Kidney (tissue), 14 donors: Measurements from ENCODE around the gene LYRM2. TPM values are rescaled to one million over a fixed set of nuclear protein-coding genes. Genes with fewer than 3 reads are reported as not detected.

Source experiments
- DNase-seq, 5 donors: peaks; one replicate each; pipeline ENCODE4 v3.0.0-alpha.2; 2013 to 2020
- FAIRE-seq: peaks from 2 replicates; lab custom pipeline; 2012; peaks lifted over from hg19 to GRCh38; lab: Jason Lieb, UNC
- H3K27ac ChIP-seq, 2 donors: one replicate each; pipeline ENCODE4 v1.7.0; 2013; ENCODE audit warnings: low read depth in 2 of 2, low read length in 2 of 2, inconsistent platforms in 1 of 2
- H3K27me3 ChIP-seq: one replicate; pipeline ENCODE4 v1.7.1; 2013; ENCODE audit warnings: low read length, inconsistent platforms; ENCODE audit not compliant: control insufficient read depth, insufficient read depth
- H3K36me3 ChIP-seq, 3 donors: one replicate each; pipeline versions ENCODE4 v1.7.0 to v1.7.1; 2013; ENCODE audit warnings: low read length in 3 of 3, control low read depth in 1 of 3, inconsistent platforms in 1 of 3; ENCODE audit not compliant: insufficient read depth in 3 of 3, control insufficient read depth in 2 of 3
- H3K4me1 ChIP-seq, 3 donors: one replicate each; pipeline versions ENCODE4 v1.7.0 to v1.7.1; 2013; ENCODE audit warnings: low read length in 3 of 3, inconsistent platforms in 1 of 3, low read depth in 1 of 3; ENCODE audit not compliant: control insufficient read depth in 2 of 3, insufficient read depth in 2 of 3
- H3K4me3 ChIP-seq, 3 donors: one replicate each; pipeline versions ENCODE4 v1.7.0 to v1.8.1; 2013; ENCODE audit warnings: low read length in 3 of 3, control low read depth in 1 of 3, inconsistent platforms in 1 of 3
- H3K9ac ChIP-seq, 3 donors: one replicate each; pipeline versions ENCODE4 v1.7.0 to v1.7.1; 2013; ENCODE audit warnings: low read length in 3 of 3, control low read depth in 1 of 3, inconsistent platforms in 1 of 3
- H3K9me3 ChIP-seq, 3 donors: one replicate each; pipeline versions ENCODE4 v1.7.0 to v1.7.1; 2013; ENCODE audit warnings: low read length in 3 of 3, control low read depth in 1 of 3, inconsistent platforms in 1 of 3; ENCODE audit not compliant: control insufficient read depth in 2 of 3, insufficient read depth in 1 of 3
- intact Hi-C: fragments of 100-400 bp; cut with DNase I; formaldehyde crosslinking; loops from one replicate; pipeline ENCODE4 v1.11.1; 2022
- polyA plus RNA-seq: library from polyadenylated mRNA; stranded (reverse); fragments of 350-450 nt; fragmentation: Illumina TruSeq; extraction: RNeasy Lipid Tissue Mini Kit (QIAGEN cat#74804); gene quantifications from one replicate; pipeline ENCODE4 v1.2.3, GENCODE V29; 2014; ENCODE audit warnings: low read depth, low replicate concordance; ENCODE audit not compliant: insufficient read depth
- total RNA-seq: library from RNA; stranded (reverse); fragmentation: NEBNext Ultra II Directional; extraction: Animal tissue kit (Norgen Biotek cat#: 25700); gene quantifications from one replicate; pipeline ENCODE4 v1.2.1, GENCODE V29; 2021
- TF ChIP-seq, protein P1 (sequence below): IDR thresholded peaks from 3 replicates; pipeline ENCODE4 v1.5.1; 2012; ENCODE audit warnings: mild to moderate bottlenecking, moderate library complexity, borderline replicate concordance; ENCODE audit not compliant: insufficient read depth; ENCODE audit errors: extremely low read depth
- donor health status: control.
- donor health status: control.
- donor health status: control.
- donor health status: control.
- donor health status: control.
- donor health status: DM: yes; HTN: yes; CAD: no.
- donor health status: Normal renal cell carcinoma (clear cell type).

LYRM2 gene
- total and polyA plus RNA-seq, 2 donors from 2014 or later = 22.6 to 42.8 TPM

DNA sequence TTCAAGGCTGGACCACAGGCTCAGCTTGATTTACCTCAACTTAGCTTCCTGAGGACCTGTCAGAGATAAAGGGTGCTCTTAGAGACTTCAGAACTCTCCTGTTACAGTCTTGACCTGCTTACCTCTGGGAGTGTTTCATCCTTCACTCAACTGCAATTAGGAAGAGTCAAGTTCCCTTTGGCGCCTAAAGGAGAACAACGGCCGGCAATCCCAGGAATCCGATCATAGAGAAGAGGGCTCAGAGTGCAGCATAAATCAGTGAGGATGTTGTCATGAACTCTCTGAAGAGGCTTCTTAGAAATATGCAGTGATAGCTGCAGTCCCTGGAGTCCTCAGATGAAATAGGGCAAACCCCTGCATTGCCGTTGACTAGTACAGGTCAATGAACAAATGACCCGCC, 36.4 kb downstream of the LYRM2 start:
- no peaks in the 10 kb centered on the region for H3K4me1 ChIP-seq
- no peaks in the 10 kb centered on the region for H3K27me3 ChIP-seq
- H3K4me3 ChIP-seq = no peak overlapping the region
- no peak overlapping the region for H3K27ac ChIP-seq
- TF ChIP-seq, protein P1, sequence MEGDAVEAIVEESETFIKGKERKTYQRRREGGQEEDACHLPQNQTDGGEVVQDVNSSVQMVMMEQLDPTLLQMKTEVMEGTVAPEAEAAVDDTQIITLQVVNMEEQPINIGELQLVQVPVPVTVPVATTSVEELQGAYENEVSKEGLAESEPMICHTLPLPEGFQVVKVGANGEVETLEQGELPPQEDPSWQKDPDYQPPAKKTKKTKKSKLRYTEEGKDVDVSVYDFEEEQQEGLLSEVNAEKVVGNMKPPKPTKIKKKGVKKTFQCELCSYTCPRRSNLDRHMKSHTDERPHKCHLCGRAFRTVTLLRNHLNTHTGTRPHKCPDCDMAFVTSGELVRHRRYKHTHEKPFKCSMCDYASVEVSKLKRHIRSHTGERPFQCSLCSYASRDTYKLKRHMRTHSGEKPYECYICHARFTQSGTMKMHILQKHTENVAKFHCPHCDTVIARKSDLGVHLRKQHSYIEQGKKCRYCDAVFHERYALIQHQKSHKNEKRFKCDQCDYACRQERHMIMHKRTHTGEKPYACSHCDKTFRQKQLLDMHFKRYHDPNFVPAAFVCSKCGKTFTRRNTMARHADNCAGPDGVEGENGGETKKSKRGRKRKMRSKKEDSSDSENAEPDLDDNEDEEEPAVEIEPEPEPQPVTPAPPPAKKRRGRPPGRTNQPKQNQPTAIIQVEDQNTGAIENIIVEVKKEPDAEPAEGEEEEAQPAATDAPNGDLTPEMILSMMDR = no peak
- FAIRE-seq (no peak), DNase-seq (peak in 4 of 5 donors; percentile 65 to 90 (median 82))
- no peak overlapping the region for H3K9ac ChIP-seq
- no peaks in the 10 kb centered on the region for H3K36me3 ChIP-seq
- intact Hi-C loops = no loop called here
- H3K9me3 ChIP-seq = no peaks in the 10 kb centered on the region

DNA sequence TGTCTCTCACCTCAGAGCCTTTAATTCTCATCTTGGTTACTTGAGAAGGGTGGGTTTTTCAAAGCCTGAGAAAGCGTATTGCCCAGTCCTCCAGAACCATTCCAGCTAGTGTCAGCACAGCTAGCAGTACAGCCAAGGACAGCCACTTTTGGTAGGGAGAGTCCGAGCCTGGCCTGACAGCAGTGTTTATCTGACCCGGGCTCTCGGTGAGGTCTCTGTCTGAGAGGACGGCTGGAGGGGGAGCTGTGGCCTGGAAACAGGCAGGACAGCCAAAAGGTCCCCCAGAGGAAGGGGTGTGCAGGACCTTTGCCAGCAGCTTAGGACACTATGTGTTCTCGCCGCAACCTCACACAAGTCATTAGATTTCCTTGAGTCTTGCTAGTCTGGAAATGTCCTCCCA, 38.8 kb downstream of the LYRM2 start:
- peak in 1 of 5 donors; percentile 77 for DNase-seq
- no peaks in the 10 kb centered on the region for H3K27me3 ChIP-seq
- H3K9ac ChIP-seq = no peak overlapping the region
- no peaks in the 10 kb centered on the region for H3K36me3 ChIP-seq
- H3K4me3 ChIP-seq = no peak overlapping the region
- H3K4me1 ChIP-seq = no peaks in the 10 kb centered on the region
- TF ChIP-seq, protein P1 = no peak
- H3K27ac ChIP-seq = no peak overlapping the region
- intact Hi-C loops = no loop called here
- no peaks in the 10 kb centered on the region for H3K9me3 ChIP-seq
- FAIRE-seq = no peak

DNA sequence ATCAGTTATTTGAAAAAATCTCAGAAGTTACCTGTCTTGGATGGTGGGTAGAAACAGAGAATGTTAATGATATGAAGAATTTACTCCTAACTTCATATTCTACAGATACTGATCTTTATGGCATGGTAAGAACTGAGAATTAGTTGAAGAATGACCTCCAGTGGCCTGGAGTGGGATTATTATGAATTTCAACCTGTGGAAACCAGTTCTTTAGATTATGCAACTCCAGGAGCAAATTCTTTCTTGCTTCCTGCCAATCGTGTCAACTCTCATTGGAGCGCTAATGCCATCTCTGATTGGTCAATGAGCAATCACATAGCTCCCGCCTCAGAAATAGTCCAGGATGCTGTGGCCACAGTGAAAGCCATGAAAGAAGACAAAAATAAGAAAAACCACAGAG, 40.6 kb downstream of the LYRM2 start:
- Histone ChIP-seq H3K4me1 (no peaks in the 10 kb centered on the region), H3K36me3 (no peaks in the 10 kb centered on the region), H3K9ac (no peak overlapping the region), H3K27me3 (no peaks in the 10 kb centered on the region), H3K9me3 (no peaks in the 10 kb centered on the region), H3K4me3 (no peak overlapping the region), H3K27ac (no peak overlapping the region)
- intact Hi-C loops = no loop called here
- FAIRE-seq (peak; percentile 30), DNase-seq (peak in 2 of 5 donors; percentile 46 to 58)
- TF ChIP-seq, protein P1 = peak; percentile 12

DNA sequence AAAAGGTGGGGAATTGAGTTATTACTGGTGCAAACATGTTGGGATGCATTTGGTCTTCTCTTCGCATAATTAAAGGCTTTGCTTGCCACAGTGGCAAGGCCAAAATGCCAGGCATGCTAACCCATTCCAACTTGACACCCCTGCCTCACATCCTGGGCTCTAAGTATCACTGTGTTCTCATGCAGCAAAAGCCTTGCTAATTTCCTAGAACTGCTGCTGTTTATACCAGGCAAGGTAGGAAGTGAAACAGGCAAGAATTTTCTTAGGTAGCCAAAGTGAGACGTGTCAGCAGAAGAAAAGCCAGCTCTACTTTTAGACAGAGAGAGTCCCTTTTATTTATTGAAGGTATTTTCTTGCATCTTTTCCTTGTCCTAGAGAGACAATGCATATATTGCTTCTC, 41.2 kb downstream of the LYRM2 start:
- FAIRE-seq = no peak
- intact Hi-C loops = no loop called here

More for the DNA sequence above, 41.2 kb downstream of the LYRM2 start:
- no peaks in the 10 kb centered on the region for H3K36me3 ChIP-seq
- DNase-seq = no peak
- H3K4me1 ChIP-seq = no peaks in the 10 kb centered on the region
- no peak overlapping the region for H3K9ac ChIP-seq
- no peaks in the 10 kb centered on the region for H3K27me3 ChIP-seq
- H3K9me3 ChIP-seq = no peaks in the 10 kb centered on the region
- H3K4me3 ChIP-seq = no peak overlapping the region
- H3K27ac ChIP-seq = no peak overlapping the region
- TF ChIP-seq, protein P1 = no peak
